Stimulated activated CD8-positive, alpha-beta memory T cell treated with anti-CD3 and anti-CD28 coated beads, Interleukin-4, amount 100 ng/mL, for 4 hours (primary cell): Measurements from ENCODE around the gene MTMR10.

Experiments used
- DNase-seq, 2 donors: peaks; one replicate each; pipeline ENCODE4 v3.0.0-alpha.2; 2020; ENCODE audit warnings: low read depth in 2 of 2, low spot score in 1 of 2

The MTMR10 gene

GRCh38 chr15:30991255-30992235 is at the start of gene MTMR10:
Gene MTMR10, minus strand, starts transcription at chr15:30991628. Its CDS starts 122 bp downstream, at chr15:30991506.
- DNase-seq: peak; percentile 30 to 43

- DNase-seq: no peak
Measured at GRCh38 chr15:31040611-31041010, 49.2 kb upstream of the MTMR10 start.

DNA sequence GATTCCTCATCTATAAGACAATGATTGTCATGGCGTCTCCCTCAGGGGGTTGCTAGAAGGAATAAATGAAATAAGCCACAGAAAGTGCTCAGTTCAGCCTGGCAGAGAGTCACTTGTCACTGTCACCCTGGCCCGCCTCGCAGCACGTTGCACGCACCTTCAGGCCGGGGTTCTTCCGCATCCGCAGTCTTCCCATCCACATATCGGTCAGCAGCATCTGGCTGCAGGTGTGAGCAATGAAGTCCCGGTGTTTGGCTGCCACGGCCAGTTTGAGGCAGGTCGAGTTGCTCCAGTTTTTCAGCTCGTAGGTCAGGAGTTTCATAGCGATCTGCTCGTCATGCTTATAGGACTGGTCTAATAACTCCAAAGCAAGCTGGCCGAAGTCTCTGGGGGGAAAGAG is 48.5 kb upstream of the MTMR10 start:
- DNase-seq: no peak

- DNase-seq: no peak
Measured at GRCh38 chr15:31037731-31038477, 46.5 kb upstream of the MTMR10 start.

DNA sequence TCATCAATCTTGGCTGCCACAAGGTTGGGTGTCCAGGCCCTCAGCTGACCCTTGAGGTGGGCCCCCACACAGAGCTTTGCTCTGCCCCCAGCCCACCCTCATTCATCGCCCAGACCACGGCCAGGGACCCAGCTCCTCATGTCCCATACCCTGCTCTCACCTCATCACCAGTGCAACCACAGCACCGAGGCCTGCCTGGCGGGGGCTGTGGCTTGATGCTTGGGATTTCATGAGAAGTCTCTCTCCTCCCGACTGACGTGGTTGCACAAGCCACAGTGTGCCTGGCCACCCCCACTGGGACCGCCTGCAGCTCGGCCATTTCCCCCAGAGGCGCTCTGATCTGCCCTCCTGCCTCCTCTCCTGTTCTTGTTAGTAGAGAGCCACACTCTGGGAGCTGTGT is 45.4 kb upstream of the MTMR10 start:
- no peak for DNase-seq

DNA sequence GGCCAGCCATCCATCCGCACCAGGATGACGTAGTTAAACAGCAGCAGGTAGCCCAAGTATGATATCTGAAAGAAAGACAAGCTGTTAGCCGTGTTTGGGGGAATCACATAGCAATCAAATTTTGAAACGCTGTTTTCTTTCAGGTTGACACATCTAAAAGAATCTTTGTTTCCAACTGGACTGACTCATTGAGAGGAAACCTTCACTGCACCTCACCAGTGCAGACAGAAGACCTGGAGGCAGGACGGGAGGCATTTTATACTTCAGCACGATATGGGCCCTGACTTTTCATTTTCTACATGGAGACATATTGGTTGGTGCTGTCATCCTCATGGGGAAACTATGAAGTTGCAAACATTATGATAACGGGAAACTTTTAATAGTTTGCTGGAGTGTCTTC is 44.2 kb upstream of the MTMR10 start:
- no peak for DNase-seq

DNA sequence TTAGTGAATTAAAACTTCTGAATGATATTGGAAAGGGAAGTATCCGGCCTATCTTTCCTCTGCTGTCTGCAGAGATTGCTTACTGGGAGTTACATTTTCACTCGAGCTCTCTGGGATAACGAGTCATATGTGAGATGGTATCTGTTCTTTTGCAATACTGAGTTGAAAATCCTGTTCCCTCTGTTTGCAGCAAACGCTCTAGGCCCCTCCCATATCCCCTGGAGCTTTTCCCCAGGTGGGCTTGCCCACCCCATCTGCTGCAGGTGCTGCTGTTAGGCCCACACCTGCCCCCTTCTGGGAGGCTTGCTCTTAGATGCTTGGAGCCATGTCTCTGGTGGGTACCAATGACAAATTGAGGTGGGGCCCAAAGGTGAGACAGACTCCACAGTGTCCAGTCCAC is 42.7 kb upstream of the MTMR10 start:
- no peak for DNase-seq

DNA sequence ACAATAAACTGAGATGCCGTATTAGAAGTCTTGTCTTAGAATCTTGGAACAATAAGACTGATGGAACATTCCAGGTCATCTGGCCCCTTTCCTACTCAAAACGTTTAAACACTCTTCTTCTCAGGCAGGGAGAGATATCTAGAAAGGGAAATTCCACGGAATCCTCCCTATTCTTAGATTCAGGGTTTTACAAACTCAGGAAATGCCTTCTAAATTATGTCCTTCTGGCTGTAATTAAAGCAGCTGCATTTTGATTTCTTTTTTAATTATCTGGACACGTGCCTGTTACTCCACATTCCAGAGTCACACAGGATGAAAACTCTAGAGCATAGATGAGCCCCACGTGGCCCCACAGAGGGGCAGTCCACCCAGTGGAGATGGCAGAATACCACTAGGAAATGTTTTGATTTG is 41.5 kb upstream of the MTMR10 start:
- no peak for DNase-seq

- no peak for DNase-seq
Measured at GRCh38 chr15:31031471-31032067, 40.1 kb upstream of the MTMR10 start.

GRCh38 chr15:31027910-31028578 is 36.6 kb upstream of the MTMR10 start:
- no peak for DNase-seq

DNA sequence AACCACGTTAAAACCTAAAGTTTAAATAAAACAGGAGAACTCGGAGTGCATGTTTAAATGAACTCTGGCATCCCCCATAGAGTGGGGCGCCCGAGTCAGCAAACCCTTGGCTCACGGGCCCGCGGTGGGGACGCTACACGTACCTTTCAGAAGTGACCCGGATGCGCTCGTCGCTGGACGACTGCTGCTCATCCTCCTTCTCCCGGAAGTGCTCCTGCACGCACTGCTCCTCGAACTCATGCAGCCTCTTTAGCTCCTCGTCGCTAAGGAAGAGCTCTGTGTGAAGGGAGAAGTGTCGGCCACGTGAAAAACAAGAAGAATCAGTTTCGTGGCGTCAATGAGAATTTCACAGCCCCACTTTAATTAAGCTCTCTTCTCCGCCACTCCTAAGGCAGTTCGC is 34.6 kb upstream of the MTMR10 start:
- no peak for DNase-seq

DNA sequence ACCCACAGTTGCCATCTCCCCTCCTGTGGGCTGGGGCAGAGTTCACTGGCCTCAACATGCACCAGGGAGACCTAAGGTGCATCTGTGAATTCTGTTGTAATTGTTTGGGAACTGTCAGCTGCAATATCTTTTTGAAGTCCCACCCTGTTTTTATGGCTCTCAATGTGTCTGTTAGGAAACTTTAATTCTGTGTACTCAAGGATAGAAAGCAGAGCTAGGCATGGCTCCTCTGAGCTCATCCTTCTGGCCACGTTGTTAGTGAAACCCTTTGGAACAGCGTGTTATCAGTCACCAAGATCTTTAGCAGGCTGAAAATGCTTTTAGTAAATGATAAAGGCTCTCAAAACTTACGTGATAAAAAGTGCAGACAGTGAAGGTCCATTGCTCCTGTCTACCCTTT is 33.6 kb upstream of the MTMR10 start:
- no peak for DNase-seq

GRCh38 chr15:31024330-31024729 is 32.9 kb upstream of the MTMR10 start:
- no peak for DNase-seq

DNA sequence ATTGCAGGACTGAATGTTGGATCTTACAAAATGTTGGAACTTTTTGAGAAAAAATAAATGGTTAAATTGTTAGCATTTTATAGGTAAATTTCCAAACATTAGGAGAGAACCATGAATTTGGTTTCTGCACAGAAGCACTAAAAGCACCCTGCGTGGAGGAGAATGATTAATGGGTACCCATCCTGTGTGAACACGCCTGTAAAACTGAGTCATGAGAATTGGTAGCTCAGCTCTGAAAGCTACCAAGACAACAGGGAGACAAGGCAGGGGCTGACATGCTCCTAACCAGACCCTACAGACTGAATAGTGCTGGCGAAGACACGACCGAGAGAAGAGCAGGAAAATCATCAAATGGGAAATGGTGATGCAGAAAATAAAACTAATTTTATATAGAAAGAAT is 32.4 kb upstream of the MTMR10 start:
- no peak for DNase-seq

DNA sequence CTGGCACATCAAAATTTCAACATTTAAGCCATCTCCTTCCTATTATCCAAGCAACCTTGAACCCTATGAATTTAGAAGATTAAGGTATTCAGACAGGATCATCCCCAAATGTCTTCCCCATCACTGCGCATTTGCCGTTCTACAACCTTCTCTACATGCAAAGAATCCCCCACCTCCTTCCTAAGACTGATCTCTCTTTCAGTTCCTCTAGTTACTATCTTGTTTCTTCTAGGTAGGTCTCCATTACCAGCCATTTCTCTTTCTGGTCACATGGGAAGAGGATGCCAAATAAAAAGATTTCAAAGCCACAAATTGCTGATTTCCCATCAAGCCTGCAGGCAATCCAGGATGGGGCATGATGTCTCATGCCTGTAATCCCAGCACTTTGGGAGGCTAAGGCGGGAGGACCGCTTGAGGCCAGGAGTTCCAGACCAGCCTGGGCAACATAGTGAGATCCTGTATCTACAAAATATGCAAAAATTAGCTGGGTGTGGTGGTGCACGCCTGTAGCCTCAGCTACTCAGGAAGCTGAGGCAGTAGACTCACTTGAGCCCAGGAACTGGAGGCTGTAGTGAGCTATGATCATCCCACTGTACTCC is 29.7 kb upstream of the MTMR10 start:
- DNase-seq: no peak

DNA sequence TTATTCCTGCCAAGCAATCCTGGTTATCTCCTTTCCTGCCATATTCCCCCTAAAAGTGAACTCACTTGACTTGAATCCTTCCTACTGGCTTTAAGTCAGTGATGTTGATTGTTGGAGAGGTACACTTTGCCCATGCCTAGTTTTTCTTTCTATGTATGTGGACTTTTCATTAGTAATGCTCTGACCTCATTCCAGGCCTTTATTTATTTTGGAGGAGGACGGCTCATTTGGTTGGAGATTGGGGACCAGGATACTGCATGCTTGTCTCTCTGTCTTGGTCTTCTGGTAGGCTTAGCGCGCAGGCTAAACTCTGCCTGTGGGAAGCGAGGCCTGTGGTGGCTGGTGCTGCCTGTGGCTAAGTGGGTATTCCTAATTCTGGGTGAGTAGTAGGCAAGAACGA is 29.1 kb upstream of the MTMR10 start:
- DNase-seq: no peak

- DNase-seq: no peak
Measured at GRCh38 chr15:31019986-31020385, 28.6 kb upstream of the MTMR10 start.

DNA sequence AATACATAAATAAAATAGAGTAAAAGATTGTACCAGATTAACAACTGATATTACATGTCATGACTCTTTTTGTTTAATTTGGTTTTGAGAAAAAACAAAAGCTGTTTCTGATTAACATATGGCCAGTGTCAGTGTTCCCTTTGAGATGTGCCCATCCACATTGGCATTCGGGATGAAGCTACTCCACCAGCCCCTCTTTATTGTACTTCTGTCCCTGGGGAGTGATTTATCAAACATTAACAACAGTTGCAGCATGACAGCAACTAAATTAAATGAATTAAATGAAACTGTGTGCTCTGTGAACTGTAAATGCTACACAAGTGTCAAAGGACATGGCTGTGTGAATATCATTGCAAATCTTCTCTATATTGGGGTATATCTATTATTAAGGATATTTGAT is 25.9 kb upstream of the MTMR10 start:
- DNase-seq: no peak

GRCh38 chr15:31016446-31016915 is 25.1 kb upstream of the MTMR10 start:
- DNase-seq: no peak

GRCh38 chr15:31014608-31014925 is 23.1 kb upstream of the MTMR10 start:
- DNase-seq: no peak
